Airway epithelial cell (primary cell): ENCODE measurements around the gene DYNLL1. TPM values are rescaled to one million over a fixed set of nuclear protein-coding genes. Genes with fewer than 3 reads are reported as not detected.

Experiments used
- total RNA-seq: library from RNA; depleted of rRNA; stranded (reverse); fragments of >200 nt; gene quantifications from 2 replicates; pipeline ENCODE4 v1.2.3, GENCODE V29; 2015

The DYNLL1 gene
- total RNA-seq: 392 and 421 TPM in 2 replicates

GRCh38 chr12:120495731-120496412 lies at the start of gene DYNLL1:
DYNLL1 (plus strand) TSS chr12:120496113; CDS start chr12:120496422, 309 bp downstream.

DNA sequence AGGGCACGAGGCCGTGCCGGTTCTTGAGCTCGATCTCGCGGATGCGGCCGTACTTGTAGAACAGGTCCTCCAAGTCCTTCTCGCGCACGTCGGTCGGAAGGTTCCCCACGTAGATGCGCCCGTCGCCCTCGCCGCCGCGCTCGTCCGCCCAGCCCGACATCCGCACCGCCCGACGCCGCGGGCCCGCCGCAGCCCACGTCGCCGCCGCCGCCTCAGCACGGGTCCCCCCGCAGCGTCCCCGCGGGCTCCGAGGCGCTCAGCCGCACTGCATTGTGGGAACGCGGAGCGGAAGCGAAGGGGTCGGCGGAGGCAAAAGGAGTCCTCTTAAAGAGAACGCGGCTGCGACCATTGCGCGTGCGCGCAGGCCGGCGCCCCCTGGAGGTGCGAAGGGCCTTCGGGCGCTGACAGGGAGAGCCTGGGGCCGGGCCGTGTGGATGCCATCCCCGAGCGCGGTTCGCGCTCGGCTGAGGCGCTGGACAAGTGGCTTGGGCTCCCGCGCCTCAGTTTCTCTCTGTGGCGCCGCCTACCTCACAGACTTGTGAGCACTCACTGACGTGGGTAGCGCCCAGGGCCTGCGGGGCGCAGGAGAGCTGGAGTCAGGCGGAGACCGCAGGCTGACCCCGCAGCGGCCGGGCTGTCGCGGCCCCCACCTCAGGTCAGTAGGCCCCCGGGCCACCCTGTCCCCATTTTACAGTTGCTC lies 26.3 kb upstream of the DYNLL1 start, which contains the start of gene SRSF9:
SRSF9 (minus strand) TSS at position 299 of the 700 bp plus-strand sequence; CDS start at position 160, 139 bp downstream.

DNA sequence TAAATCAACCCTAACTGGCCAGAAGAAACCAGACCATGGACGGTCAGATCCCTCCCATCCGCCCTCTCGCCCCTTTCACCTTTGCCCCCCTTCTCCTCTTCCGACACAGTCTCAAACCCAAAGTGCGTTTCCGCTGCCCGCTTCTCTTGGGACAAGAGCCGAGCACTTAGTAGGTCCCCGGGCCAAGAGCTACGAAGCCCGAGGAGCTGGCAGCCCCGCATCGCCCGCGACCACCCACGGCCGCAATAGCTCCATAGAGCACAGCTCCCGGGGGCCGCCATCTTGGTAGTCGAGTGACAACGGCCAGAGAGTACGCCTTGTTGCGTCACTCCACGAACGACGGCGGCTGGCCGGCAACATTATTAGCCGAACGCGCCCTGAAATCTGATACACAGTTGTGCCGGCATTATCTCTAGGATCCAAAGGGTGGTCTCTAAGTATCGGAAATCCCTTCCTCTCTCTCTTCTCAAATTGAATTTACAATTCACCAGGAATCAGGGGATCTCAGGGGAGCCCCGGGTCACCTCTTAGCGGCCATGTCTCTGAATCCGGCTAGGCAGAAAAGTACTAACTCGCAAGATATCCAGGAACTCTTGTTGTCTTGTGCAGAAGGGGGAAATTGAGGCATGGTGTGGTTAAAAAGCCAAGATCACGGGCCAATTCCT lies 33.1 kb downstream of the DYNLL1 start, which contains the start of gene COQ5:
COQ5 (minus strand) TSS at position 298 of the 665 bp plus-strand sequence; CDS start at position 281, 17 bp downstream.

DNA sequence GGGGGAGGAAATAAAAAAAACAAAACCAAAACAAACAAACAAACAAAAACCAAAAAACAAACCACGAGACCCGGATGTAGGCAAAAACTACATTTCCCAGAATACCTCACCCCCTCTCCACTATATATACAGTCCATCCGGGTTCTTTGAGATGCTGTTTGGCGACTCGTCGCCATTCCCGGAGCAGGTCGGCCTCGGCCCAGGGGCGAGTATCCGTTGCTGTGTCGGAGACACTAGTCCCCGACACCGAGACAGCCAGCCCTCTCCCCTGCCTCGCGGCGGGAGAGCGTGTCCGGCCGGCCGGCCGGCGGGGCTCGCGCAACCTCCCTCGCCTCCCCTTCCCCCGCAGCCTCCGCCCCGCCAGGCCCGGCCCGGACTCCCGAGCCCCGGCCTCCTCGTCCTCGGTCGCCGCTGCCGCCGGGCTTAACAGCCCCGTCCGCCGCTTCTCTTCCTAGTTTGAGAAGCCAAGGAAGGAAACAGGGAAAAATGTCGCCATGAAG lies 38.3 kb downstream of the DYNLL1 start, which contains the start of gene RNF10:
RNF10 (plus strand) TSS at position 154 of the 500 bp plus-strand sequence. CDS start 456 bp downstream, outside the sequence.

Other genes starting within 250 kb of the DYNLL1 start
- 91.9 and 113 TPM in 2 replicates for gene PXN, start 230.4 kb upstream of the DYNLL1 start, total RNA-seq
- under 0.01 TPM in 2 replicates for gene RNU4-2, start 204.2 kb upstream of the DYNLL1 start, total RNA-seq
- under 0.01 TPM in 2 replicates for gene RNU4-1, start 202.9 kb upstream of the DYNLL1 start, total RNA-seq
- gene SIRT4, start 193.8 kb upstream of the DYNLL1 start, total RNA-seq: 1.5 TPM in 2 replicates
- gene PLA2G1B, start 168.3 kb upstream of the DYNLL1 start, total RNA-seq: not detected in 2 replicates
- not detected in 2 replicates for gene MSI1, start 126.9 kb upstream of the DYNLL1 start, total RNA-seq
- gene COX6A1, start 58.0 kb upstream of the DYNLL1 start, total RNA-seq: 633 and 734 TPM in 2 replicates
- gene TRIAP1, start 49.7 kb upstream of the DYNLL1 start, total RNA-seq: 33.4 and 34.3 TPM in 2 replicates
- gene GATC, start 49.7 kb upstream of the DYNLL1 start, total RNA-seq: 14.6 and 14.8 TPM in 2 replicates
- 145 and 151 TPM in 2 replicates for gene SRSF9, start 26.4 kb upstream of the DYNLL1 start, total RNA-seq
- gene COQ5, start 33.0 kb downstream of the DYNLL1 start, total RNA-seq: 22.2 and 27.7 TPM in 2 replicates
- gene RNF10, start 38.2 kb downstream of the DYNLL1 start, total RNA-seq: 66.5 and 90.9 TPM in 2 replicates
- 40.0 and 47.6 TPM in 2 replicates for gene POP5, start 85.3 kb downstream of the DYNLL1 start, total RNA-seq
- gene CABP1, start 144.5 kb downstream of the DYNLL1 start, total RNA-seq: 0.14 TPM in 1 of 2 replicates, not detected in the other
- gene MLEC, start 191.0 kb downstream of the DYNLL1 start, total RNA-seq: 53.7 and 55.9 TPM in 2 replicates
- 16.2 and 19.5 TPM in 2 replicates for gene UNC119B, start 214.3 kb downstream of the DYNLL1 start, total RNA-seq
- 7.3 and 7.5 TPM in 2 replicates for gene ACADS, start 229.7 kb downstream of the DYNLL1 start, total RNA-seq